GM18498 (cell line): ENCODE measurements around the gene PSMB7.

Source experiments
- ATAC-seq: cut with Tn5 transposase; IDR thresholded peaks from one replicate; pipeline ENCODE4 v1.9.1; 2021; ENCODE audit warnings: mild to moderate bottlenecking, moderate library complexity; ENCODE audit not compliant: unreplicated experiment

Gene PSMB7

GRCh38 chr9:124329206-124329792 is 85.9 kb downstream of the PSMB7 start:
- ATAC-seq, result no peak

GRCh38 chr9:124328285-124328684 is 87.0 kb downstream of the PSMB7 start:
- no peak for ATAC-seq

GRCh38 chr9:124327491-124327890 is 87.8 kb downstream of the PSMB7 start:
- ATAC-seq, result no peak

- no peak for ATAC-seq
These were observed 88.9 kb downstream of the PSMB7 start for GRCh38 chr9:124326378-124326777.

GRCh38 chr9:124325816-124326215 is 89.4 kb downstream of the PSMB7 start:
- ATAC-seq, result no peak

GRCh38 chr9:124323904-124324303 is 91.3 kb downstream of the PSMB7 start:
- no peak for ATAC-seq

- ATAC-seq, result no peak
These were observed 92.4 kb downstream of the PSMB7 start for GRCh38 chr9:124322618-124323432.

GRCh38 chr9:124321935-124322334 is 93.3 kb downstream of the PSMB7 start:
- ATAC-seq, result no peak

- no peak for ATAC-seq
These were observed 93.8 kb downstream of the PSMB7 start for GRCh38 chr9:124321416-124321815.

- ATAC-seq, result no peak
These were observed 94.9 kb downstream of the PSMB7 start for GRCh38 chr9:124320062-124320973.

GRCh38 chr9:124315882-124316281 is 99.4 kb downstream of the PSMB7 start:
- no peak for ATAC-seq

GRCh38 chr9:124313940-124314339 is 101.3 kb downstream of the PSMB7 start:
- no peak for ATAC-seq

GRCh38 chr9:124312290-124313265 is 102.7 kb downstream of the PSMB7 start:
- no peak for ATAC-seq

- no peak for ATAC-seq
These were observed 104.0 kb downstream of the PSMB7 start for GRCh38 chr9:124311283-124311682.

- ATAC-seq, result no peak
These were observed 105.6 kb downstream of the PSMB7 start for GRCh38 chr9:124309667-124310084.

- no peak for ATAC-seq
These were observed 106.4 kb downstream of the PSMB7 start for GRCh38 chr9:124308606-124309491.

- ATAC-seq, result no peak
These were observed 107.7 kb downstream of the PSMB7 start for GRCh38 chr9:124307379-124308030.

- ATAC-seq, result no peak
These were observed 109.0 kb downstream of the PSMB7 start for GRCh38 chr9:124306098-124306735.
